WERI-Rb-1 (cell line): ENCODE measurements around the gene EXOSC5.
"Not testable (repeated sequence)": the region's sequence is repeated elsewhere in the genome, so short reads cannot be mapped to it uniquely, and the experiment has no call there.

Experiments used
- DNase-seq: peaks from one replicate; pipeline ENCODE4 v3.0.0-alpha.2; 2020
- H3K27ac ChIP-seq: fragments of 250-450 bp; sonication (Bioruptor Pico); 2 replicates; pipeline ENCODE4 v1.5.1; 2020; ENCODE audit warnings: mild to moderate bottlenecking, moderate library complexity
- H3K27me3 ChIP-seq: fragments of 250-450 bp; sonication (Bioruptor Pico); 2 replicates; pipeline ENCODE4 v1.5.1; 2021; ENCODE audit warnings: mild to moderate bottlenecking, low read depth, moderate library complexity; ENCODE audit not compliant: insufficient read depth, severe bottlenecking
- H3K36me3 ChIP-seq: fragments of 250-450 bp; sonication (Bioruptor Pico); 2 replicates; pipeline ENCODE4 v1.5.1; 2020; ENCODE audit warnings: mild to moderate bottlenecking, moderate library complexity
- H3K4me3 ChIP-seq: 2 replicates; pipeline ENCODE4 v1.5.1; 2011; ENCODE audit warnings: low read depth, mild to moderate bottlenecking, control low read depth, low read length
- H3K9me3 ChIP-seq: fragments of 250-450 bp; sonication (Bioruptor Pico); 2 replicates; pipeline ENCODE4 v1.5.1; 2021; ENCODE audit warnings: mild to moderate bottlenecking, moderate library complexity; ENCODE audit not compliant: severe bottlenecking
- TF ChIP-seq, protein P1 (sequence below): IDR thresholded peaks from 2 replicates; pipeline ENCODE4 v1.5.1; 2011; ENCODE audit warnings: low read depth, mild to moderate bottlenecking, control low read depth, inconsistent platforms, low read length

Gene EXOSC5

GRCh38 chr19:41372501-41372900 lies 24.7 kb downstream of the EXOSC5 start:
- H3K27ac ChIP-seq = peak overlapping the region; percentile 27; the same call in 1 of the 2 replicates
- H3K36me3 ChIP-seq = 0 out of 2 replicates have a peak, but pooled peaks cover 2% of the 10 kb centered on the region
- DNase-seq = no peak
- TF ChIP-seq, protein P1, sequence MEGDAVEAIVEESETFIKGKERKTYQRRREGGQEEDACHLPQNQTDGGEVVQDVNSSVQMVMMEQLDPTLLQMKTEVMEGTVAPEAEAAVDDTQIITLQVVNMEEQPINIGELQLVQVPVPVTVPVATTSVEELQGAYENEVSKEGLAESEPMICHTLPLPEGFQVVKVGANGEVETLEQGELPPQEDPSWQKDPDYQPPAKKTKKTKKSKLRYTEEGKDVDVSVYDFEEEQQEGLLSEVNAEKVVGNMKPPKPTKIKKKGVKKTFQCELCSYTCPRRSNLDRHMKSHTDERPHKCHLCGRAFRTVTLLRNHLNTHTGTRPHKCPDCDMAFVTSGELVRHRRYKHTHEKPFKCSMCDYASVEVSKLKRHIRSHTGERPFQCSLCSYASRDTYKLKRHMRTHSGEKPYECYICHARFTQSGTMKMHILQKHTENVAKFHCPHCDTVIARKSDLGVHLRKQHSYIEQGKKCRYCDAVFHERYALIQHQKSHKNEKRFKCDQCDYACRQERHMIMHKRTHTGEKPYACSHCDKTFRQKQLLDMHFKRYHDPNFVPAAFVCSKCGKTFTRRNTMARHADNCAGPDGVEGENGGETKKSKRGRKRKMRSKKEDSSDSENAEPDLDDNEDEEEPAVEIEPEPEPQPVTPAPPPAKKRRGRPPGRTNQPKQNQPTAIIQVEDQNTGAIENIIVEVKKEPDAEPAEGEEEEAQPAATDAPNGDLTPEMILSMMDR = no peak
- no peak overlapping the region for H3K4me3 ChIP-seq
- no peaks in the 10 kb centered on the region for H3K9me3 ChIP-seq
- no peaks in the 10 kb centered on the region for H3K27me3 ChIP-seq

DNA sequence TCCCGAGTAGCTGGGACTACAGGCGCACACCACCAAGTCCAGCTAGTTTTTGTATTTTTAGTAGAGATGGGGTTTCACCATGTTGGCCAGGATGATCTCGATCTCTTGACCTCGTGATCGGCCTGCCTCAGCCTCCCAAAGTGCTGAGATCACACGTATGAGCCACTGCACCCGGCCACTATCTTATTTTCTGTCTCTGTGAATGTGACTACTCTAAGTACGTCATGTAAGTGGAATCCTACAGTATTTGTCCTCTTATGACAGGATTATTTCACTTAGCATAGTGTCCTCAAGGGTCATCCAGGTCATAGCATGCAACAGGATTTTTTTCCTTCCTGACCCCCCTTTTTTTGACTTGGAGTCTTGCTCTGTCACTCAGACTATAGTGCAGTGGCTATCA lies 25.6 kb downstream of the EXOSC5 start:
- no peak overlapping the region for H3K27ac ChIP-seq
- no peak overlapping the region for H3K4me3 ChIP-seq
- no peak for DNase-seq
- H3K27me3 ChIP-seq = no peaks in the 10 kb centered on the region
- no peaks in the 10 kb centered on the region for H3K9me3 ChIP-seq
- TF ChIP-seq, protein P1 = no peak
- H3K36me3 ChIP-seq = 0 out of 2 replicates have a peak, but pooled peaks cover 2% of the 10 kb centered on the region

GRCh38 chr19:41371119-41371518 lies 26.0 kb downstream of the EXOSC5 start:
- DNase-seq, H3K27me3 ChIP-seq, H3K36me3 ChIP-seq, H3K27ac ChIP-seq, H3K4me3 ChIP-seq, H3K9me3 ChIP-seq: not testable (repeated sequence)

GRCh38 chr19:41369769-41370168 lies 27.4 kb downstream of the EXOSC5 start:
- DNase-seq = no peak
- H3K9me3 ChIP-seq = no peaks in the 10 kb centered on the region
- H3K4me3 ChIP-seq = no peak overlapping the region
- TF ChIP-seq, protein P1 = no peak
- H3K36me3 ChIP-seq = 0 out of 2 replicates have a peak, but pooled peaks cover 2% of the 10 kb centered on the region
- no peaks in the 10 kb centered on the region for H3K27me3 ChIP-seq
- H3K27ac ChIP-seq = no peak overlapping the region

- TF ChIP-seq, protein P1 = no peak
- Histone ChIP-seq H3K4me3 (no peak overlapping the region), H3K27ac (no peak overlapping the region), H3K9me3 (no peaks in the 10 kb centered on the region), H3K27me3 (no peaks in the 10 kb centered on the region), H3K36me3 (0 out of 2 replicates have a peak, but pooled peaks cover 5% of the 10 kb centered on the region)
- DNase-seq = no peak
These were observed 29.3 kb downstream of the EXOSC5 start for GRCh38 chr19:41367848-41368301.

DNA sequence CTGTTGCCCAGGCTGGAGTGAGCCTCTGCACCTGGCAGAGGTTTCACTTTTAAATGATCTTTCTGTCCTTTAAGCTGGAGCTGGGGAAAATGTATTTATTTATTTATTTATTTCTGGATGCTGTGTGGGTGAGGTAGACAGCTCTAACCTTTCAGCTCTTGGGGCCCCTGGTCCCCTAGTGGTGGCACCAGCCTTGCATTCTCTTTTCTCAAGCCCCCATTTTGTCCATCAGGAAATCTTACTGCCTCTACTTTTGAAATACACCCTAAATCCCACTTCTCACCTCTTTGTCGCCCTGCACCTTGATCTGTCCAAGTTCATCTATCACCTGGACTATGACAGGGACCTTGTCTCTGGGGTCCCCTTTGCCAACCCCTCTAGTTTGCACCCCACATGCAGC lies 31.1 kb downstream of the EXOSC5 start:
- Histone ChIP-seq H3K36me3 (0 out of 2 replicates have a peak, but pooled peaks cover 3% of the 10 kb centered on the region), H3K9me3 (no peaks in the 10 kb centered on the region), H3K27me3 (no peaks in the 10 kb centered on the region), H3K27ac (no peak overlapping the region), H3K4me3 (no peak overlapping the region)
- TF ChIP-seq, protein P1 = 0 out of 2 replicates have a peak, but pooled peaks have one; percentile 16
- DNase-seq = no peak
